ENCODE data around the gene UCK2. TPM values are rescaled to one million over a fixed set of nuclear protein-coding genes. Genes with fewer than 3 reads are reported as not detected.

UCK2 gene
- total RNA-seq, 1 donor from 2014 or later: 111 TPM

DNA sequence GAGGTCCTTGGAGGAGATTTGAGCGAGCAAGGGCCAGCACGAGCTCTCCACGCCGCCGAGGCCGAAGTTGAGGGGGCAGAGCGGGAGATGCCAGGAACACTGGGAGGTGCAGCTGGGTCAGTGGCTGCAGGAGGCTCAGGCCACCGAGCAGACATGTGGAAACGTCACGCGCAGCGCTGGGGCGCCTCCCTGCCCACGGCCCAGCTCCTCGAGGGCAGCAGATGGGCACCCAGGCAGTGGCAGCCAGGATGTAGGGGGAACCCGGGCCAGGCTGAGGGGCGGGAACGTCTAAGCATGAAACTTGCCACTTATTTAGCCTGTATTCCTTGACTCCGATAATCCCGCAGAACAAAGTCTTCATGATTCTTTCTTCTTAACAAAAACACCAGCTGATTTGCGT is 114.1 kb downstream of the UCK2 start:
- Histone ChIP-seq H3K9ac (ENCODE audit: low read length) (no peak overlapping the region), H3K36me3 (ENCODE audit: insufficient read depth, low read length) (no peaks in the 10 kb centered on the region), H3K9me3 (ENCODE audit: insufficient read depth, low read depth, low read length) (no peaks in the 10 kb centered on the region), H3K79me2 (ENCODE audit: insufficient read depth, low read length) (no peaks in the 10 kb centered on the region), H3K27ac (ENCODE audit: low read depth, low read length) (no peak overlapping the region), H3K4me2 (ENCODE audit: low read length) (no peak overlapping the region), H2AFZ (ENCODE audit: low read depth, low read length) (no peak overlapping the region), H3K27me3 (ENCODE audit: insufficient read depth, low read length) (peaks cover 2% of the 10 kb centered on the region), H3K4me3 (ENCODE audit: insufficient read depth, low read depth, low read length) (no peak overlapping the region), H3K4me1 (ENCODE audit: insufficient read depth, low read length) (no peaks in the 10 kb centered on the region), H4K20me1 (ENCODE audit: insufficient read depth, low read length) (no peaks in the 10 kb centered on the region)
- no peak overlapping the region for H3K27ac Mint-ChIP-seq (ENCODE audit: unreplicated experiment)
- DNase-seq (ENCODE audit: low read depth) (no peak), FAIRE-seq (no peak)
- TF ChIP-seq, protein P1, sequence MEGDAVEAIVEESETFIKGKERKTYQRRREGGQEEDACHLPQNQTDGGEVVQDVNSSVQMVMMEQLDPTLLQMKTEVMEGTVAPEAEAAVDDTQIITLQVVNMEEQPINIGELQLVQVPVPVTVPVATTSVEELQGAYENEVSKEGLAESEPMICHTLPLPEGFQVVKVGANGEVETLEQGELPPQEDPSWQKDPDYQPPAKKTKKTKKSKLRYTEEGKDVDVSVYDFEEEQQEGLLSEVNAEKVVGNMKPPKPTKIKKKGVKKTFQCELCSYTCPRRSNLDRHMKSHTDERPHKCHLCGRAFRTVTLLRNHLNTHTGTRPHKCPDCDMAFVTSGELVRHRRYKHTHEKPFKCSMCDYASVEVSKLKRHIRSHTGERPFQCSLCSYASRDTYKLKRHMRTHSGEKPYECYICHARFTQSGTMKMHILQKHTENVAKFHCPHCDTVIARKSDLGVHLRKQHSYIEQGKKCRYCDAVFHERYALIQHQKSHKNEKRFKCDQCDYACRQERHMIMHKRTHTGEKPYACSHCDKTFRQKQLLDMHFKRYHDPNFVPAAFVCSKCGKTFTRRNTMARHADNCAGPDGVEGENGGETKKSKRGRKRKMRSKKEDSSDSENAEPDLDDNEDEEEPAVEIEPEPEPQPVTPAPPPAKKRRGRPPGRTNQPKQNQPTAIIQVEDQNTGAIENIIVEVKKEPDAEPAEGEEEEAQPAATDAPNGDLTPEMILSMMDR (IDR thresholded peaks at IDR 0.05; ENCODE audit: insufficient read depth, low read depth, low read length): no peak
- TF ChIP-seq EZH2 (IDR thresholded peaks at IDR 0.05; ENCODE audit: insufficient read depth, low read length): no peak
- no peaks in the 10 kb centered on the region for H3K36me3 Mint-ChIP-seq (ENCODE audit: low read depth, unreplicated experiment)
- no peak overlapping the region for H3K4me3 Mint-ChIP-seq (ENCODE audit: unreplicated experiment)
- H3K9me3 Mint-ChIP-seq (ENCODE audit: unreplicated experiment): no peaks in the 10 kb centered on the region
- no peaks in the 10 kb centered on the region for H3K4me1 Mint-ChIP-seq (ENCODE audit: low read depth, unreplicated experiment)
- peaks cover 12% of the 10 kb centered on the region for H3K27me3 Mint-ChIP-seq (ENCODE audit: low read depth, unreplicated experiment)

DNA sequence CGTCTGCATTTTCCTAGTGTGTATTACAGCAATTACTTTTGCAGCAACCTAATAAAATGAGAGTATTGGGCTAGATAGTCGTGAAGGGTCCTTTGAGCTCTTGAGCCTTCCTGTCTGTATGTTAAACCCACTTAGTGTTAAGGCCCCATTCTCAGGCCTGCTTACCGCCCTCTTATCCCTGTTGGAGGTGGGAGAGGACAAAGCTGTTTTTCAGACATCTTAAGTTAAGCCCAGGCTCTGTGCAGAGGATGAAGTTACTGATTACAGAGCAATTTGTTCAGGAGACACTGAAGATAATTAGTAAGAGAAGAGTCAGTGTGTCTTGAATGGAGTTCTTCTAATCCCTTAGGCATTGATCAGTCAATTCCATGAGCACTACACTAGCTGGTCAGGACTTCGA is 114.6 kb downstream of the UCK2 start:
- H3K9me3 Mint-ChIP-seq (ENCODE audit: unreplicated experiment): no peaks in the 10 kb centered on the region
- FAIRE-seq: no peak
- H3K27me3 ChIP-seq (ENCODE audit: insufficient read depth, low read length): peaks cover 2% of the 10 kb centered on the region
- no peak for TF ChIP-seq EZH2 (IDR thresholded peaks at IDR 0.05; ENCODE audit: insufficient read depth, low read length)
- TF ChIP-seq, protein P1 (IDR thresholded peaks at IDR 0.05; ENCODE audit: insufficient read depth, low read depth, low read length): no peak
- no peaks in the 10 kb centered on the region for H3K36me3 ChIP-seq (ENCODE audit: insufficient read depth, low read length)
- no peak overlapping the region for H2AFZ ChIP-seq (ENCODE audit: low read depth, low read length)
- no peak overlapping the region for H3K27ac ChIP-seq (ENCODE audit: low read depth, low read length)
- no peak overlapping the region for H3K27ac Mint-ChIP-seq (ENCODE audit: unreplicated experiment)
- no peaks in the 10 kb centered on the region for H3K36me3 Mint-ChIP-seq (ENCODE audit: low read depth, unreplicated experiment)
- no peaks in the 10 kb centered on the region for H3K4me1 ChIP-seq (ENCODE audit: insufficient read depth, low read length)
- no peak overlapping the region for H3K4me2 ChIP-seq (ENCODE audit: low read length)
- H3K9me3 ChIP-seq (ENCODE audit: insufficient read depth, low read depth, low read length): no peaks in the 10 kb centered on the region
- H3K4me3 Mint-ChIP-seq (ENCODE audit: unreplicated experiment): no peak overlapping the region
- no peaks in the 10 kb centered on the region for H3K4me1 Mint-ChIP-seq (ENCODE audit: low read depth, unreplicated experiment)
- H4K20me1 ChIP-seq (ENCODE audit: insufficient read depth, low read length): no peaks in the 10 kb centered on the region
- H3K27me3 Mint-ChIP-seq (ENCODE audit: low read depth, unreplicated experiment): peaks cover 12% of the 10 kb centered on the region
- H3K4me3 ChIP-seq (ENCODE audit: insufficient read depth, low read depth, low read length): no peak overlapping the region
- DNase-seq (ENCODE audit: low read depth): no peak
- no peaks in the 10 kb centered on the region for H3K79me2 ChIP-seq (ENCODE audit: insufficient read depth, low read length)
- no peak overlapping the region for H3K9ac ChIP-seq (ENCODE audit: low read length)

GRCh38 chr1:165942927-165943597 is 115.6 kb downstream of the UCK2 start:
- Histone ChIP-seq H2AFZ (ENCODE audit: low read depth, low read length) (no peak overlapping the region), H3K36me3 (ENCODE audit: insufficient read depth, low read length) (no peaks in the 10 kb centered on the region), H3K9me3 (ENCODE audit: insufficient read depth, low read depth, low read length) (no peaks in the 10 kb centered on the region), H4K20me1 (ENCODE audit: insufficient read depth, low read length) (no peaks in the 10 kb centered on the region), H3K4me1 (ENCODE audit: insufficient read depth, low read length) (no peaks in the 10 kb centered on the region), H3K79me2 (ENCODE audit: insufficient read depth, low read length) (no peaks in the 10 kb centered on the region), H3K27ac (ENCODE audit: low read depth, low read length) (no peak overlapping the region), H3K4me2 (ENCODE audit: low read length) (no peak overlapping the region), H3K27me3 (ENCODE audit: insufficient read depth, low read length) (peaks cover 2% of the 10 kb centered on the region), H3K4me3 (ENCODE audit: insufficient read depth, low read depth, low read length) (no peak overlapping the region), H3K9ac (ENCODE audit: low read length) (no peak overlapping the region)
- DNase-seq (ENCODE audit: low read depth): no peak
- Mint-ChIP-seq H3K27me3 (ENCODE audit: low read depth, unreplicated experiment) (peaks cover 21% of the 10 kb centered on the region), H3K36me3 (ENCODE audit: low read depth, unreplicated experiment) (no peaks in the 10 kb centered on the region), H3K9me3 (ENCODE audit: unreplicated experiment) (no peaks in the 10 kb centered on the region), H3K4me1 (ENCODE audit: low read depth, unreplicated experiment) (no peaks in the 10 kb centered on the region), H3K27ac (ENCODE audit: unreplicated experiment) (peak overlapping the region; percentile 6), H3K4me3 (ENCODE audit: unreplicated experiment) (no peak overlapping the region)
- FAIRE-seq: no peak
- TF ChIP-seq EZH2 (IDR thresholded peaks at IDR 0.05; ENCODE audit: insufficient read depth, low read length): no peak
- TF ChIP-seq, protein P1 (IDR thresholded peaks at IDR 0.05; ENCODE audit: insufficient read depth, low read depth, low read length): no peak
